ENCODE measurements around the gene GHITM.
A peak's percentile ranks its signal among the peaks of the same experiment; 100 is the strongest.
"Not testable (repeated sequence)": the region's sequence is repeated elsewhere in the genome, so short reads cannot be mapped to it uniquely, and the experiment has no call there.

GHITM gene, protein sequence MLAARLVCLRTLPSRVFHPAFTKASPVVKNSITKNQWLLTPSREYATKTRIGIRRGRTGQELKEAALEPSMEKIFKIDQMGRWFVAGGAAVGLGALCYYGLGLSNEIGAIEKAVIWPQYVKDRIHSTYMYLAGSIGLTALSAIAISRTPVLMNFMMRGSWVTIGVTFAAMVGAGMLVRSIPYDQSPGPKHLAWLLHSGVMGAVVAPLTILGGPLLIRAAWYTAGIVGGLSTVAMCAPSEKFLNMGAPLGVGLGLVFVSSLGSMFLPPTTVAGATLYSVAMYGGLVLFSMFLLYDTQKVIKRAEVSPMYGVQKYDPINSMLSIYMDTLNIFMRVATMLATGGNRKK

DNA sequence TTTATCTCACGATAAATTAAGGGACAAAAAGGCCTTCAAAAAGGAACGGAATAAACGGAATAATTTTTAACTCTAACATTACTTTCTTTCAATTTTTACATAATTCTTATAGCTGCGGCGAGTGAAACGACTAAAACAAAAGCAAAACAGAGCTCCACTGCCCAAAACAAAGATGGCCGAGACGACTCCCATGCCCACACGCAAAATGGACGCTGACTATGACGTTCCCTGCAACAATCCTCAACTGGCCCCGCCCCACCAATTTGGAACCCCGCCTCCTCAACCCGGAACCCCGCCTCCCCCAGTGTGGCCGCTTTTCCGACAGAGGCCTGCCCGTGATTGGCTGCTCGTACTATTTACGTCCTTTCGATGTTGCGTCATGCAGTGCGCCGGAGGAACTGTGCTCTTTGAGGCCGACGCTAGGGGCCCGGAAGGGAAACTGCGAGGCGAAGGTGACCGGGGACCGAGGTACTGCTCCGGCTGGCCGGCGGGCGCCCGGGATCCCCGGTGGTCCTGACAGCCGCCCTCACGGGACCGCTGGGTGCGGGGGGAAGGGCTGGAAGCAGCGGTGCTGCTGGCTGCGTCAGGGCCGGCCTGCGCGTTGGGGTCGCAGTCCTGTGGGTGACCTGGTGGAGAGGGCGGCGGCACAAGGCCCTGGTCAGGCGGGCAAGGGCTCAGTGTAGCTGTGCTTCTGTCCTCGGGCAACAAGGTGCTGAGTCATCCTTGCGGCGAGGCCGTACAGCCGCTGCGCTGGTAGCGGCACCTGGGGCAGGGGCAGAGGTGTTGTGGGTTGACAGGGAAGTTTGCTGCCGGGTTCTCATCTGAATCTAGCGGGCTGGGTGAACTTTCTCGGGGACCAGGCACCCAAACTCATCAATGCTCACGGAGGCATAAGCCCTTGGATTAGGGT is at the start of gene GHITM:
Gene GHITM (plus strand): TSS at position 384 of the 910 bp plus-strand sequence. CDS start 1,992 bp downstream, outside the sequence.
- peak; percentile 79 for DNase-seq (ENCODE audit: low read depth)

GRCh38 chr10:84095811-84096497 is 43.4 kb upstream of the GHITM start:
- no peak for DNase-seq (ENCODE audit: low read depth)

- no peak for DNase-seq (ENCODE audit: low read depth)
These were observed 41.4 kb upstream of the GHITM start for GRCh38 chr10:84097787-84098353.

DNA sequence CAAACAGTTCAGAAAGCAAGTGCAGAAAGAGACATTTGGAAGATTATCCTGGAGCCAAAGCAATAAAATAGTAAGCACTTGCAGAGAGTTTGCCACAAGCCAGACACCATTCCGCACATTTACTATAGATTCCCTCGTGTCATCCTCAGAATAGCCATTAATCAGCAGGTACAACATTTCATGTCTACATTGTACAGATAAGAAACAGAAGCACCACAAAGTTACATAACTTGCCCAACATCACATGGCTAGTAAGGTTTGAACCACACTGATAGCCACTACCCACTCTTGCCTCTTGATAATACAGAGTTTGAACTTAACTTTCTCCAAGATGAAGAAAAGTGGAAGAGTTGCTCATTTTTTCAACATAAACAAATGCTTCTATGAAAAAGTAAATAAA is 40.6 kb upstream of the GHITM start:
- DNase-seq (ENCODE audit: low read depth): no peak

DNA sequence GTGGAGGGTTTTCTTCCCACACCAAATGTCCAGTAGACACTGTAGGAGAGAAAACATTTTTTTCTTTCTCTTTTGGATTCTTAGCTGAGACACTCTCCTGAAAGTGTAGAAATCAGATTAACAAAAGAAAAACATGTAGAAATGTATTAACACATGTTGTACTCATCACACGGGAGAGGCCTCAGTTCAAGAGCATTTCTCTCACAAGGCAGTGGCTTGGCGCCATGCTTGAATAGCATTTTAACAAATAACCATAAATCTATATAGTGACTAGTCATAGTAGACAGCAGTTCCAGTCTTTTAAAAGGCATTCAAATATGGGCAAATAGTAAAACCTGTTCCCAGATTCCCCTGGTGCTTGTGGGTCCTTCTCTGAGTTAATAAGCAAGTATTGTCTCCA is 38.3 kb upstream of the GHITM start:
- no peak for DNase-seq (ENCODE audit: low read depth)

DNA sequence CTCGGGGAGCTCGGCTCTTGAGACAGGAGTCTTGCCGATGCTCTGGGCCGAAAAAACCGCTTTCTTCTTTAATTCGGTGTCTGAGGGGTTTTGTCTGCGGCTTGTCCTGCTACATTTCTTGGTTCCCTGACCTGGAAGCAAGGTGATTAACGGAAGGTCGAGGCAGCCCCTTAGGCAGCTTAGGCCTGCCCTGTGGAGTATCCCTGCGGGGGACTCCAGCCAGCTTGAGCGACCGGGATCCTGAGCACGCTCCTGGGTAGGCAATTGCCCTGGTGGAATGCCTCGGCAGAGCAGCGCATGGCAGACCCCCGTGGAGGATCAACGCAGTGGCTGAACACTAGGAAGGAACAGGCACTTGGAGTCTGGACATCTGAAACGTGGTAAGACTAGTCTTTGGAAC is 30.5 kb upstream of the GHITM start:
- DNase-seq (ENCODE audit: low read depth): no peak

DNA sequence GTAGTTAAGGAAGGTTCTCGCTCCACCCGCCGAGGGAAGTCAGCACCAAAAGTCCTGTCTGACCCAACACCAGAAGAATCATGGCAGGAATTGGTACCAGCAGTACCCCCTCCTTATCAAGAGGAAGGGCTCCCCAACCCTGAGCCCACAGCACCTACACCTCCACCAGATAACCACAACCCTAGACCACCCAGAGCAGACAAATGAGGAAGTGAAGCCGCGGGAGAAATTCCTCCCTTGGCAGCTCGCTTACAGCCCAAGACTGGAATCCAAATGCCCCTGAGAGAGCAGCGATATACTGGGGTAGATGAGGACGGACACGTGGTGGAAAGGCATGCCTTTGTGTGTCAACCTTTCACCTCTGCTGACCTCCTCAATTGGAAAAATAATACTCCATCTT is 29.5 kb upstream of the GHITM start:
- not testable (repeated sequence) for DNase-seq (ENCODE audit: low read depth)

- not testable (repeated sequence) for DNase-seq (ENCODE audit: low read depth)
These were observed 25.8 kb upstream of the GHITM start for GRCh38 chr10:84113468-84113867.

GRCh38 chr10:84114088-84114667 is 25.1 kb upstream of the GHITM start:
- DNase-seq (ENCODE audit: low read depth): no peak

DNA sequence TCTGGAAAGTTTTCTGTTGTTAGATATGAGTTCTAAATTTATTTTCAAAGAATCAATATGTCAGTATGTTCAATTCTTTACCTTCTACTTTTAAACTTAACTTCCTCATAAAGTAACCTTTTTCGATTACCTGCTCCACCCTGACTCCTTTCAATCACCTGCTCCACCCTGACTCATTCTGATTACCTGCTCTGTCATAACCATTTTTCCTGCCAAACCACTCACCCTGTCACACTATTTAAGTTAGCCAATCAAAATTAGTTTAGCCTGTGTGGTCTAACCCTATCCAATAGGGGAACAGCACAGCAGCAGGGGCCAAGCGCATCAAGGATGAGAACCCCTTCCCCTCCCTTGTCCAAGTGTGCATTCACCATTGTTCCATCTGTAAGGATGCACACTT is 22.1 kb upstream of the GHITM start:
- not testable (repeated sequence) for DNase-seq (ENCODE audit: low read depth)

DNA sequence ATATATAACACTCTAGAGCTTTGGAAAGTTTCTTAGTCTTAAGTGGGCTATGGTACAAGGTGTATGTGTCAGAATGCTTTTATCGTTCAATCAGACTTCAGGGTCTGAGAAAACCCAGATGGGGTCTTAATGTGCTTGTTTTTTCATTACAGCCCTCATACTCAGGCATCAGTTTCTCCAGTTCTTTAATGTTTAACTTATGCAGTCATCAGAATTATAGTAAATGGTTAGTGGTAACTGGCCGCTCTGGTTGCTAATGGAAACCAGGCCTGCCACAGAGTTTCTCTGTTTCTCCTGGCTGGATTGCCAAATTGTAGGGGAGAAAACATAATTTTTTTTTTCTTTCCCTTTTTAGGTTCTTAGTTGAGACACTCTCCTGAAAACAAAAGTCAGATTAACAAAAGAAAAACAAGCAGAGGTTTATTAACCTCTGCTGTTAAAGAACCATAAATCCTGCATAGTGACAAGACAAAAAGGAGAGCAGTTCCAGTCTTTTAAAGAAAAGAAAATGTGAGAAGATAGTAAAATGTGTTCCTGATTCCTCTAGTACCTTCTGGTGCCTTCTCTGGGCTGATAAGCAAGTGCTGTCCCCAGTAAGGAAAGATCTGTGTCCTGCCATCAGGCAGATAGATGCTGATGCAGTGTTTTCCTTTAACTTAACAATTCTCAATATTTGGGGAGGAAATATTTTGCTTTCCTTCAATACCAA is 21.5 kb upstream of the GHITM start:
- no peak for DNase-seq (ENCODE audit: low read depth)

DNA sequence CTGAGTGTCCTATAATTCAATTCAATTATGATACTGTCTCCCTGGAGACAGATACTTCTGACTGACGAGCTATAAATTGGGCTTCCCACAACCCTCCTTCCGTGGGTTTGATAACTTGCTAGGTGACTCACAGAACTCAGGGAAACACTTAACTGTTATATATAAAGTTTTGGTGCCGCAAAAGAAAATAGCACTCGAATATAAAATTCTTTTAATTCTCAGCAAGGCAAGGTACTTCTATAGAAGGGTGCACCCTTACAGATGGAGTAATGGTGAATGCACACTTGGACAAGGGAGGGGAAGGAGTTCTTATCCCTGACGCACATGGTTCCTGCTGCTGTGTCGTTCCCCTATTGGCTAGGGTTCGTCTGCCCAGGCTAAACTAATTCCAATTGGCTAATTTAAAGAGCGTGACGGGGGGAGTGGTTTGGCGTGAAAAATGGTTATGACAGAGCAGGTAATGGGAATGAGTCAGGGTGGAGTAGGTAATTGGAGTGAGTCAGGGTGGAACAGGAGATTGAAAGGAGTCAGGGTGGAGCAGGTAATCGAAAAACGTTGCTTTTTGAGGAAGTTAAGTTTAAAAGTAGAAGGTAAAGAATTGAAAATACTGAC is 20.8 kb upstream of the GHITM start:
- no peak for DNase-seq (ENCODE audit: low read depth)

DNA sequence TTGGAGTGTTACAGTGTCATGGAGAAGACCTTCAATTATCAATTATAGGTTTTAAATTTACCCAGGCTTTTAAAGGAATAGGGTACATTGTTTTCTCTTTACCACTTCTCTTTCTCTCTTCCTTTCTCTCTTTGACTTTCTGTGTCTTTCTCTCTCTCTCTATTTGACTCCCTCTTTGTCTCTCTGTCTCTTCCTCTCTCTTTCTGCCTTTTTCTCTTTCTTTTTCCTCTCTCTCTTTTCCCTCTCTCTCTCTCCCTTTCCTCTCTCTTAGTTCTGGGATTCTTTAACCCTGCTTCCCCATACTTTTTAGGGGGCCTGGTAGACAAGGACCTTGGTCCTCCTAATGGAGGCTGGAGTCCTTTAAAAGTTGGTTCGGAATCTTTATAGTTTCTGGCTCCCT is 15.9 kb upstream of the GHITM start:
- DNase-seq (ENCODE audit: low read depth): no peak

GRCh38 chr10:84125910-84126784 is 13.2 kb upstream of the GHITM start:
- DNase-seq (ENCODE audit: low read depth): not testable (repeated sequence)

- DNase-seq (ENCODE audit: low read depth): no peak
These were observed 12.5 kb upstream of the GHITM start for GRCh38 chr10:84126785-84127167.

GRCh38 chr10:84135836-84136235 is 3.5 kb upstream of the GHITM start:
- DNase-seq (ENCODE audit: low read depth): no peak

DNA sequence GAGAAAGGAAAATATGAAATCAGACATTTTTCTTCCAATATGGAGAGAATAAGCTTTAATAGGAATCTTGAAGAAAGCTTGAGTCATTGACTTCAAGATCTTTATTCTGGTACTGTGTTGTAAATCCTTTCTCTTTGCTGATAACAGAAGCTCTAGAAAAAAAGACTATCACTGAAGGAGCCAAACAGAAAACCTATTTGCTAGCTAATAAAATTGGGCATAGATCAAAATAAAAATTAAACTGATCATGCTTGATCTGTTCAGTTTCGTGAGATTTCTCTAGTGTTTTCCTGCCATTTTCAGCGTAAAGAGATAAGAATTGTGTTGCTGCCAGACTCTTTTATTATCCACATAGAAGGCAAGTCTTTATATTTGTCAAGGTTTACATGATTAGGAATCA is 1.5 kb upstream of the GHITM start:
- no peak for DNase-seq (ENCODE audit: low read depth)

GRCh38 chr10:84138478-84139125 is 707 bp upstream of the GHITM start:
- DNase-seq (ENCODE audit: low read depth): no peak

DNA sequence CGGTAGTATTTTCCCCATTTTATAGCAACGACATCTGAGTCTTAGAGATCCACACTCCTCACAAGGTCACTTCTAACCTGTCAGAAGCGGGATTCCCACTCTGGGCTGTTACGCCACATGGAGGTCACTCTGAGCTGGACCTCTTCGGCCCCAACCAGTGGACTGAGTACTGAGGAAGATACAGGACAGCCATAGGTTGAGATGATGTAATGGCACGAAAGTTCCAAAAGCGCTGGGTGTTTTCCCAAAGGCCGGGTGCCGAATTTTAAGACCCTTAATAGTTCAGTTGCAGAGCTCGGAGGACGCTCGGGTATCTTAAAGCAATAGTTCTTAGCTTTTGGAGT is 699 bp downstream of the GHITM start:
- no peak for DNase-seq (ENCODE audit: low read depth)

Data from HS-27A (cell line).